ENCODE data around the gene C12orf54. TPM values are rescaled to one million over a fixed set of nuclear protein-coding genes. Genes with fewer than 3 reads are reported as not detected.
A peak's percentile ranks its signal among the peaks of the same experiment; 100 is the strongest.

Gene C12orf54
- total and polyA plus RNA-seq, 2 of the 8 experiments (the other 6 are each of a cell fraction or from before 2014, with no cell fraction given), result not detected

- TF ChIP-seq RNF2 (IDR thresholded peaks at IDR 0.05; ENCODE audit: borderline replicate concordance, low read depth, low read length, missing control alignments, poor library complexity, severe bottlenecking) (peak; percentile 35), CTBP2 (IDR thresholded peaks at IDR 0.05; ENCODE audit: borderline replicate concordance, insufficient read depth, insufficient read length, low read length) (no peak), GTF2F1 (IDR thresholded peaks at IDR 0.05; ENCODE audit: borderline replicate concordance, low read depth, low read length) (no peak)
- TF ChIP-seq, protein P1, sequence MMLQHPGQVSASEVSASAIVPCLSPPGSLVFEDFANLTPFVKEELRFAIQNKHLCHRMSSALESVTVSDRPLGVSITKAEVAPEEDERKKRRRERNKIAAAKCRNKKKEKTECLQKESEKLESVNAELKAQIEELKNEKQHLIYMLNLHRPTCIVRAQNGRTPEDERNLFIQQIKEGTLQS (IDR thresholded peaks at IDR 0.05; ENCODE audit: insufficient read depth, low read depth, low read length), result no peak
Measured at GRCh38 chr12:48482930-48483329, 632 bp downstream of the C12orf54 start (continued).
